SK-N-SH treated with all-trans-retinoic acid at 6 μM for 48 hours (cell line): Measurements from ENCODE around the gene PPP1R13B.
"Not testable (repeated sequence)": the region's sequence is repeated elsewhere in the genome, so short reads cannot be mapped to it uniquely, and the experiment has no call there.

ENCODE experiments used
- ATAC-seq: fragments of 200-7000 bp; cut with Tn5 transposase; 3 replicates; pipeline ENCODE4 v1.9.1; 2020; ENCODE audit warnings: mild to moderate bottlenecking, moderate library complexity
- ARNTL ChIP-seq: fragments of 450-650 bp; formaldehyde crosslinking; IDR thresholded peaks from 2 replicates; pipeline ENCODE4 v1.5.0; 2020; ENCODE audit warnings: low read depth, mild to moderate bottlenecking, moderate library complexity, borderline replicate concordance
- BACH2 ChIP-seq: fragments of 250-450 bp; sonication (Bioruptor Pico); IDR thresholded peaks from 2 replicates; pipeline ENCODE4 v1.9.0; 2021; ENCODE audit warnings: mild to moderate bottlenecking, borderline replicate concordance
- CSDC2 ChIP-seq: fragments of 250-450 bp; sonication (Bioruptor Pico); IDR thresholded peaks from 2 replicates; pipeline ENCODE4 v1.5.0; 2020; ENCODE audit warnings: mild to moderate bottlenecking, moderate library complexity
- ESRRG ChIP-seq: fragments of 250-450 bp; sonication (Bioruptor Pico); IDR thresholded peaks from 2 replicates; pipeline ENCODE4 v1.6.1; 2021; ENCODE audit warnings: mild to moderate bottlenecking
- GLIS3 ChIP-seq: fragments of 250-450 bp; sonication (Bioruptor Pico); IDR thresholded peaks from 2 replicates; pipeline ENCODE4 v1.5.0; 2020; ENCODE audit warnings: mild to moderate bottlenecking, moderate library complexity
- ISL1 ChIP-seq: fragments of 250-450 bp; sonication (Bioruptor Pico); IDR thresholded peaks from 2 replicates; pipeline ENCODE4 v2.1.2; 2022; ENCODE audit warnings: mild to moderate bottlenecking, moderate library complexity
- OSR1 ChIP-seq: fragments of 250-450 bp; sonication (Bioruptor Pico); IDR thresholded peaks from 2 replicates; pipeline ENCODE4 v1.8.0; 2022; ENCODE audit warnings: moderate library complexity, mild to moderate bottlenecking, inconsistent platforms
- PPARA ChIP-seq: fragments of 250-450 bp; sonication (Bioruptor Pico); IDR thresholded peaks from 2 replicates; pipeline ENCODE4 v1.5.0; 2020; ENCODE audit warnings: mild to moderate bottlenecking, borderline replicate concordance
- RARB ChIP-seq: fragments of 250-450 bp; sonication (Bioruptor Pico); IDR thresholded peaks from 2 replicates; pipeline ENCODE4 v1.8.0; 2021; ENCODE audit warnings: mild to moderate bottlenecking, moderate library complexity
- SNAI2 ChIP-seq: fragments of 250-450 bp; sonication (Bioruptor Pico); IDR thresholded peaks from 2 replicates; pipeline ENCODE4 v1.5.0; 2020; ENCODE audit warnings: mild to moderate bottlenecking, moderate library complexity
- TCF4 ChIP-seq: fragments of 250-450 bp; sonication (Bioruptor Pico); IDR thresholded peaks from 2 replicates; pipeline ENCODE4 v1.8.0; 2021; ENCODE audit warnings: mild to moderate bottlenecking, moderate library complexity, borderline replicate concordance
- TOX ChIP-seq: fragments of 250-450 bp; sonication (Bioruptor Pico); IDR thresholded peaks from 2 replicates; pipeline ENCODE4 v1.8.0; 2021; ENCODE audit warnings: mild to moderate bottlenecking, moderate library complexity, borderline replicate concordance
- TSHZ2 ChIP-seq: fragments of 250-450 bp; sonication (Bioruptor Pico); IDR thresholded peaks from 2 replicates; pipeline ENCODE4 v1.5.0; 2020; ENCODE audit warnings: mild to moderate bottlenecking, moderate library complexity
- ZC3H10 ChIP-seq: fragments of 250-450 bp; sonication (Bioruptor Pico); IDR thresholded peaks from 2 replicates; pipeline ENCODE4 v1.5.1; 2021; ENCODE audit warnings: mild to moderate bottlenecking, moderate library complexity
- ZFP3 ChIP-seq: fragments of 250-450 bp; sonication (Bioruptor Pico); IDR thresholded peaks from 2 replicates; pipeline ENCODE4 v1.5.0; 2020; ENCODE audit warnings: mild to moderate bottlenecking, moderate library complexity
- ZFP30 ChIP-seq: fragments of 450-650 bp; formaldehyde crosslinking; IDR thresholded peaks from 2 replicates; pipeline ENCODE4 v1.5.0; 2022; ENCODE audit warnings: mild to moderate bottlenecking, moderate library complexity
- ZNF565 ChIP-seq: fragments of 450-650 bp; formaldehyde crosslinking; conservative IDR thresholded peaks from 2 replicates; pipeline ENCODE4 v1.5.0; 2020; ENCODE audit warnings: low read depth, mild to moderate bottlenecking, moderate library complexity
- ZNF70 ChIP-seq: fragments of 450-650 bp; formaldehyde crosslinking; IDR thresholded peaks from 2 replicates; pipeline ENCODE4 v1.5.0; 2020; ENCODE audit warnings: mild to moderate bottlenecking, moderate library complexity
- ZNF8 ChIP-seq: fragments of 450-650 bp; formaldehyde crosslinking; IDR thresholded peaks from 2 replicates; pipeline ENCODE4 v1.5.0; 2020; ENCODE audit warnings: mild to moderate bottlenecking, moderate library complexity
- TF ChIP-seq, protein P1 (sequence below): fragments of 250-450 bp; sonication (Bioruptor Pico); IDR thresholded peaks from 2 replicates; pipeline ENCODE4 v1.5.1; 2020; ENCODE audit warnings: low read depth, mild to moderate bottlenecking, moderate library complexity
- TF ChIP-seq, protein P2 (sequence below): fragments of 250-450 bp; sonication (Bioruptor Pico); IDR thresholded peaks from 2 replicates; pipeline ENCODE4 v1.5.1; 2021; ENCODE audit warnings: mild to moderate bottlenecking, moderate library complexity
- TF ChIP-seq, protein P3 (sequence below): fragments of 250-450 bp; sonication (Bioruptor Pico); IDR thresholded peaks from 2 replicates; pipeline ENCODE4 v1.8.0; 2020; ENCODE audit warnings: mild to moderate bottlenecking, moderate library complexity, borderline replicate concordance

The PPP1R13B gene

GRCh38 chr14:103890052-103890371 is 42.6 kb upstream of the PPP1R13B start:
- no peak for ATAC-seq
- TF ChIP-seq ARNTL (no peak), CSDC2 (no peak), TCF4 (CRISPR knock-in tag) (no peak), TSHZ2 (CRISPR knock-in tag) (no peak), GLIS3 (no peak), RARB (CRISPR knock-in tag) (no peak), TOX (CRISPR knock-in tag) (no peak), ZFP30 (CRISPR knock-in tag) (no peak), OSR1 (CRISPR knock-in tag) (no peak), ZFP3 (CRISPR knock-in tag) (no peak), ZC3H10 (CRISPR knock-in tag) (no peak), BACH2 (no peak), ESRRG (CRISPR knock-in tag) (no peak)
- TF ChIP-seq, protein P1, sequence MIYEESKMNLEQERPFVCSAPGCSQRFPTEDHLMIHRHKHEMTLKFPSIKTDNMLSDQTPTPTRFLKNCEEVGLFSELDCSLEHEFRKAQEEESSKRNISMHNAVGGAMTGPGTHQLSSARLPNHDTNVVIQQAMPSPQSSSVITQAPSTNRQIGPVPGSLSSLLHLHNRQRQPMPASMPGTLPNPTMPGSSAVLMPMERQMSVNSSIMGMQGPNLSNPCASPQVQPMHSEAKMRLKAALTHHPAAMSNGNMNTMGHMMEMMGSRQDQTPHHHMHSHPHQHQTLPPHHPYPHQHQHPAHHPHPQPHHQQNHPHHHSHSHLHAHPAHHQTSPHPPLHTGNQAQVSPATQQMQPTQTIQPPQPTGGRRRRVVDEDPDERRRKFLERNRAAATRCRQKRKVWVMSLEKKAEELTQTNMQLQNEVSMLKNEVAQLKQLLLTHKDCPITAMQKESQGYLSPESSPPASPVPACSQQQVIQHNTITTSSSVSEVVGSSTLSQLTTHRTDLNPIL: no peak
- TF ChIP-seq, protein P2, sequence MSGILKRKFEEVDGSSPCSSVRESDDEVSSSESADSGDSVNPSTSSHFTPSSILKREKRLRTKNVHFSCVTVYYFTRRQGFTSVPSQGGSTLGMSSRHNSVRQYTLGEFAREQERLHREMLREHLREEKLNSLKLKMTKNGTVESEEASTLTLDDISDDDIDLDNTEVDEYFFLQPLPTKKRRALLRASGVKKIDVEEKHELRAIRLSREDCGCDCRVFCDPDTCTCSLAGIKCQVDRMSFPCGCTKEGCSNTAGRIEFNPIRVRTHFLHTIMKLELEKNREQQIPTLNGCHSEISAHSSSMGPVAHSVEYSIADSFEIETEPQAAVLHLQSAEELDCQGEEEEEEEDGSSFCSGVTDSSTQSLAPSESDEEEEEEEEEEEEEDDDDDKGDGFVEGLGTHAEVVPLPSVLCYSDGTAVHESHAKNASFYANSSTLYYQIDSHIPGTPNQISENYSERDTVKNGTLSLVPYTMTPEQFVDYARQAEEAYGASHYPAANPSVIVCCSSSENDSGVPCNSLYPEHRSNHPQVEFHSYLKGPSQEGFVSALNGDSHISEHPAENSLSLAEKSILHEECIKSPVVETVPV: no peak
- TF ChIP-seq, protein P3, sequence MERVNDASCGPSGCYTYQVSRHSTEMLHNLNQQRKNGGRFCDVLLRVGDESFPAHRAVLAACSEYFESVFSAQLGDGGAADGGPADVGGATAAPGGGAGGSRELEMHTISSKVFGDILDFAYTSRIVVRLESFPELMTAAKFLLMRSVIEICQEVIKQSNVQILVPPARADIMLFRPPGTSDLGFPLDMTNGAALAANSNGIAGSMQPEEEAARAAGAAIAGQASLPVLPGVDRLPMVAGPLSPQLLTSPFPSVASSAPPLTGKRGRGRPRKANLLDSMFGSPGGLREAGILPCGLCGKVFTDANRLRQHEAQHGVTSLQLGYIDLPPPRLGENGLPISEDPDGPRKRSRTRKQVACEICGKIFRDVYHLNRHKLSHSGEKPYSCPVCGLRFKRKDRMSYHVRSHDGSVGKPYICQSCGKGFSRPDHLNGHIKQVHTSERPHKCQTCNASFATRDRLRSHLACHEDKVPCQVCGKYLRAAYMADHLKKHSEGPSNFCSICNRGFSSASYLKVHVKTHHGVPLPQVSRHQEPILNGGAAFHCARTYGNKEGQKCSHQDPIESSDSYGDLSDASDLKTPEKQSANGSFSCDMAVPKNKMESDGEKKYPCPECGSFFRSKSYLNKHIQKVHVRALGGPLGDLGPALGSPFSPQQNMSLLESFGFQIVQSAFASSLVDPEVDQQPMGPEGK (CRISPR knock-in tag): no peak

- ATAC-seq: 0 out of 3 replicates have a peak, but pooled peaks have one; percentile 19
- TF ChIP-seq RARB (CRISPR knock-in tag) (no peak), CSDC2 (no peak), ESRRG (CRISPR knock-in tag) (no peak), ZNF565 (CRISPR knock-in tag) (no peak), ZFP30 (CRISPR knock-in tag) (no peak), ZNF70 (CRISPR knock-in tag) (no peak), ZNF8 (CRISPR knock-in tag) (no peak), SNAI2 (CRISPR knock-in tag) (no peak), GLIS3 (no peak), ISL1 (CRISPR knock-in tag) (no peak), TCF4 (CRISPR knock-in tag) (no peak), BACH2 (no peak), PPARA (CRISPR knock-in tag) (no peak), ARNTL (no peak), TOX (CRISPR knock-in tag) (no peak)
- TF ChIP-seq, protein P3 (CRISPR knock-in tag): no peak
- TF ChIP-seq, protein P1: no peak
These were observed 42.1 kb upstream of the PPP1R13B start for GRCh38 chr14:103889313-103890051.

DNA sequence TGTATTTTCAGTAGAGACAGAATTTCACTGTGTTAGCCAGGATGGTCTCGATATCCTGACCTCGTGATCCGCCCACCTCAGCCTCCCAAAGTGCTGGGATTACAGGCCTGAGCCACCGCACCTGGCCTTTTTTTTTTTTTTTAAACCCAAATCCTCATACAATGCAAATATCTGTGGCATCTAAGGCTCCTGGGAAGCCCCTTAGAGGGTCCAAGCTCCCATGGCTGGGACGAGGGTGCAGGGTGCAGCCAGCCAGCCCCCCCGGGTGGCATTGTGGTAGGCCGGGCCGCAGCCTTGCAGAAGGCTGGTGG is 41.6 kb upstream of the PPP1R13B start:
- not testable (repeated sequence) for ATAC-seq
